Upper lobe of left lung (tissue), 4 donors: Measurements from ENCODE around the gene RBSN.
"Not testable (repeated sequence)": the region's sequence is repeated elsewhere in the genome, so short reads cannot be mapped to it uniquely, and the experiment has no call there.

ENCODE experiments used
- CTCF ChIP-seq, 6 experiments: fragments of 450-650 bp in 4 of 6; fragments of 200-600 bp in 2 of 6; sonication (generic) in 2 of 6; IDR thresholded peaks; one replicate each; pipeline ENCODE4 v1.5.1; 2016 to 2019; ENCODE audit warnings: antibody characterized with exemption in 6 of 6
- EP300 ChIP-seq, 4 donors: sonication (generic); formaldehyde crosslinking; IDR thresholded peaks; one replicate each; pipeline ENCODE4 v1.5.1; 2017; ENCODE audit warnings: antibody characterized with exemption in 4 of 4, control low read depth in 2 of 4

GRCh38 chr3:15128403-15128802 is 29.5 kb upstream of the RBSN start:
- TF ChIP-seq CTCF, EP300 (IDR thresholded peaks at IDR 0.05): not testable (repeated sequence)
